H1 (cell line): ENCODE measurements around the gene RAD23B. TPM values are rescaled to one million over a fixed set of nuclear protein-coding genes. Genes with fewer than 3 reads are reported as not detected.

Experiments
- JUN ChIP-seq: IDR thresholded peaks from 2 replicates; pipeline ENCODE4 v1.6.1; 2011; ENCODE audit warnings: low read depth, mild to moderate bottlenecking, improper control_type of control experiment, low read length
- PHF8 ChIP-seq: fragments of 200-600 bp; sonication (generic); conservative IDR thresholded peaks from 2 replicates; pipeline ENCODE4 v1.7.1; 2012; ENCODE audit warnings: low read depth, mild to moderate bottlenecking, inconsistent platforms, low read length, moderate library complexity
- POLR2AphosphoS5 ChIP-seq: IDR thresholded peaks from 2 replicates; pipeline ENCODE4 v1.6.1; 2011; ENCODE audit warnings: low read depth, low read length
- SP1 ChIP-seq: IDR thresholded peaks from 2 replicates; pipeline ENCODE4 v1.6.1; 2011; ENCODE audit warnings: low read depth, low read length
- SP2 ChIP-seq: IDR thresholded peaks from 2 replicates; pipeline ENCODE4 v1.6.1; 2012; ENCODE audit warnings: mild to moderate bottlenecking, low read length, inconsistent platforms
- SP4 ChIP-seq: IDR thresholded peaks from 2 replicates; pipeline ENCODE4 v1.6.1; 2012; ENCODE audit warnings: low read length, inconsistent platforms
- TAF1 ChIP-seq: IDR thresholded peaks from 2 replicates; pipeline ENCODE4 v1.6.1; 2011; ENCODE audit warnings: mild to moderate bottlenecking, low read depth, low read length
- polyA plus RNA-seq, 7 experiments: library from polyadenylated mRNA; depleted of rRNA in 3 of 7; stranded (reverse) in 5 of 7; unstranded in 2 of 7; fragments of >200 nt in 5 of 7; fragments of 200-250 nt in 2 of 7; gene quantifications; 1 replicate in 5 of 7; 2 replicates in 1 of 7; 4 replicates in 1 of 7; pipeline versions ENCODE4 v1.2.1 to v1.2.3, GENCODE V29; 2011 to 2013; ENCODE audit warnings: missing spikeins in 2 of 7, mixed read lengths in 2 of 7
- total RNA-seq: library from RNA; stranded (reverse); fragmentation: NEBNext Ultra II Directional; extraction: Animal tissue kit (Norgen Biotek cat#: 25700); gene quantifications from 2 replicates; pipeline ENCODE4 v1.2.1, GENCODE V29; 2021

Gene RAD23B
- total and polyA plus RNA-seq, 2 of the 8 experiments (the other 6 are each of a cell fraction or from before 2014, with no cell fraction given): 97.1 to 165 TPM

GRCh38 chr9:107336718-107337360, 53.8 kb downstream of the RAD23B start (continued):
- TF ChIP-seq SP1: no peak
- TF ChIP-seq TAF1: no peak
- no peak for TF ChIP-seq POLR2AphosphoS5
- no peak for TF ChIP-seq JUN
- TF ChIP-seq SP2: no peak
- no peak for TF ChIP-seq PHF8
- no peak for TF ChIP-seq SP4
